ENCODE measurements around the gene WDR47. TPM values are rescaled to one million over a fixed set of nuclear protein-coding genes. Genes with fewer than 3 reads are reported as not detected.

The WDR47 gene
- total RNA-seq, 2 donors from 2014 or later: 18.6 to 21.2 TPM

Other genes starting within 250 kb of the WDR47 start
- 1 to 10 TPM in 1 of 2 donors, under 1 TPM in 1; 0.83 to 1.0 TPM for gene AKNAD1, start 185.0 kb downstream of the WDR47 start, total RNA-seq
- 10 to 100 TPM; 16.8 to 24.9 TPM for gene GPSM2, start 165.1 kb downstream of the WDR47 start, total RNA-seq
- gene CLCC1, start 78.6 kb downstream of the WDR47 start, total RNA-seq: 10 to 100 TPM; 23.4 to 31.5 TPM
- 10 to 100 TPM; 63.3 to 99.1 TPM for gene TAF13, start 33.9 kb upstream of the WDR47 start, total RNA-seq
- 10 to 100 TPM; 33.6 to 33.9 TPM for gene TMEM167B, start 48.7 kb upstream of the WDR47 start, total RNA-seq
- under 1 TPM; 0.38 to 0.56 TPM for gene ELAPOR1, start 72.0 kb upstream of the WDR47 start, total RNA-seq
- gene SARS1, start 171.8 kb upstream of the WDR47 start, total RNA-seq: 100 to 1,000 TPM; 131 to 132 TPM
- 1 to 10 TPM; 2.8 to 3.3 TPM for gene CELSR2, start 207.4 kb upstream of the WDR47 start, total RNA-seq
- 1 to 10 TPM; 1.7 to 2.2 TPM for gene PSRC1, start 241.0 kb upstream of the WDR47 start, total RNA-seq

All from posterior vena cava (tissue), 2 donors.